GM23248 (cell line): ENCODE measurements around the gene CHRNB4. TPM values are rescaled to one million over a fixed set of nuclear protein-coding genes. Genes with fewer than 3 reads are reported as not detected.
A peak's percentile ranks its signal among the peaks of the same experiment; 100 is the strongest.

Experiments
- DNase-seq: peaks from one replicate; pipeline ENCODE4 v3.0.0-alpha.2; 2015
- H2AFZ ChIP-seq: fragments of 200-600 bp; sonication (generic); 2 replicates; pipeline ENCODE4 v1.6.1; 2016; ENCODE audit warnings: antibody characterized with exemption
- H3F3A ChIP-seq: fragments of 200-600 bp; sonication (generic); 2 replicates; pipeline ENCODE4 v1.6.1; 2016; ENCODE audit warnings: mild to moderate bottlenecking, antibody characterized with exemption, mixed run types; ENCODE audit not compliant: insufficient read depth
- H3K27ac ChIP-seq: fragments of 200-600 bp; sonication (generic); 2 replicates; pipeline ENCODE4 v1.5.1; 2016; ENCODE audit warnings: mild to moderate bottlenecking
- H3K27me3 ChIP-seq: fragments of 200-600 bp; sonication (generic); replicated peaks from 2 replicates; pipeline ENCODE4 v1.6.1; 2016; ENCODE audit warnings: mild to moderate bottlenecking; ENCODE audit not compliant: insufficient read depth
- H3K36me3 ChIP-seq: fragments of 200-600 bp; sonication (generic); 2 replicates; pipeline ENCODE4 v1.6.1; 2016; ENCODE audit warnings: low read depth, mild to moderate bottlenecking
- H3K4me1 ChIP-seq: fragments of 200-600 bp; sonication (generic); 2 replicates; pipeline ENCODE4 v1.6.1; 2016; ENCODE audit warnings: mild to moderate bottlenecking; ENCODE audit not compliant: insufficient read depth
- H3K4me2 ChIP-seq: fragments of 200-600 bp; sonication (generic); one replicate; pipeline ENCODE4 v1.6.1; 2016; ENCODE audit warnings: mild to moderate bottlenecking; ENCODE audit not compliant: unreplicated experiment
- H3K4me3 ChIP-seq: fragments of 200-600 bp; sonication (generic); 2 replicates; pipeline ENCODE4 v1.5.1; 2016; ENCODE audit warnings: mild to moderate bottlenecking
- H3K79me2 ChIP-seq: fragments of 200-600 bp; sonication (generic); 2 replicates; pipeline ENCODE4 v1.6.1; 2016; ENCODE audit warnings: mild to moderate bottlenecking; ENCODE audit not compliant: insufficient read depth
- H3K9ac ChIP-seq: fragments of 200-600 bp; sonication (generic); 2 replicates; pipeline ENCODE4 v1.6.1; 2016; ENCODE audit warnings: mild to moderate bottlenecking
- H3K9me2 ChIP-seq: fragments of 200-600 bp; sonication (generic); 2 replicates; pipeline ENCODE4 v1.6.1; 2016; ENCODE audit warnings: mixed run types, mild to moderate bottlenecking, moderate library complexity; ENCODE audit not compliant: insufficient read depth
- H3K9me3 ChIP-seq: fragments of 200-600 bp; sonication (generic); one replicate; pipeline ENCODE4 v1.6.1; 2017; ENCODE audit warnings: low read depth
- H4K20me1 ChIP-seq: fragments of 200-600 bp; sonication (generic); 2 replicates; pipeline ENCODE4 v1.6.0; 2016; ENCODE audit not compliant: insufficient read depth
- EZH2 ChIP-seq: fragments of 200-600 bp; sonication (generic); IDR thresholded peaks from 2 replicates; pipeline ENCODE4 v1.6.1; 2018; ENCODE audit warnings: antibody characterized with exemption, mild to moderate bottlenecking; ENCODE audit not compliant: insufficient read depth, poor library complexity, severe bottlenecking
- EZH2phosphoT487 ChIP-seq: fragments of 200-600 bp; sonication (generic); IDR thresholded peaks from 2 replicates; pipeline ENCODE4 v1.6.1; 2018; ENCODE audit warnings: antibody characterized with exemption, moderate library complexity, mild to moderate bottlenecking, low read depth; ENCODE audit not compliant: insufficient read depth
- WGBS, 2 experiments: methylation state at CpG; one replicate each; pipeline ENCODE4 v1.1.6; 2015 to 2017; ENCODE audit warnings: low lambda C conversion rate in 2 of 2, low coverage in 1 of 2; ENCODE audit errors: missing lambda C conversion rate in 2 of 2; 5-methylcytosine and 5-hydroxymethylcytosine counted together
- in situ Hi-C: fragments of 300-500 bp; cut with MboI; formaldehyde crosslinking; loops from 2 replicates; pipeline ENCODE4 v1.15.0; 2020
- polyA plus RNA-seq: library from polyadenylated mRNA; unstranded; fragments of >200 nt; fragmentation: Nextera tagmentation; extraction: Ambion mirVana; gene quantifications from 2 replicates; pipeline ENCODE4 v1.2.1, GENCODE V29; 2016
- total RNA-seq: library from RNA; depleted of rRNA; stranded (reverse); fragments of >200 nt; shearing (Covaris generic); gene quantifications from 2 replicates; pipeline ENCODE4 v1.2.3, GENCODE V29; 2014; rRNA removed

The CHRNB4 gene, protein sequence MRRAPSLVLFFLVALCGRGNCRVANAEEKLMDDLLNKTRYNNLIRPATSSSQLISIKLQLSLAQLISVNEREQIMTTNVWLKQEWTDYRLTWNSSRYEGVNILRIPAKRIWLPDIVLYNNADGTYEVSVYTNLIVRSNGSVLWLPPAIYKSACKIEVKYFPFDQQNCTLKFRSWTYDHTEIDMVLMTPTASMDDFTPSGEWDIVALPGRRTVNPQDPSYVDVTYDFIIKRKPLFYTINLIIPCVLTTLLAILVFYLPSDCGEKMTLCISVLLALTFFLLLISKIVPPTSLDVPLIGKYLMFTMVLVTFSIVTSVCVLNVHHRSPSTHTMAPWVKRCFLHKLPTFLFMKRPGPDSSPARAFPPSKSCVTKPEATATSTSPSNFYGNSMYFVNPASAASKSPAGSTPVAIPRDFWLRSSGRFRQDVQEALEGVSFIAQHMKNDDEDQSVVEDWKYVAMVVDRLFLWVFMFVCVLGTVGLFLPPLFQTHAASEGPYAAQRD
- not detected in 2 replicates for total RNA-seq
- polyA plus RNA-seq = not detected in 2 replicates

DNA sequence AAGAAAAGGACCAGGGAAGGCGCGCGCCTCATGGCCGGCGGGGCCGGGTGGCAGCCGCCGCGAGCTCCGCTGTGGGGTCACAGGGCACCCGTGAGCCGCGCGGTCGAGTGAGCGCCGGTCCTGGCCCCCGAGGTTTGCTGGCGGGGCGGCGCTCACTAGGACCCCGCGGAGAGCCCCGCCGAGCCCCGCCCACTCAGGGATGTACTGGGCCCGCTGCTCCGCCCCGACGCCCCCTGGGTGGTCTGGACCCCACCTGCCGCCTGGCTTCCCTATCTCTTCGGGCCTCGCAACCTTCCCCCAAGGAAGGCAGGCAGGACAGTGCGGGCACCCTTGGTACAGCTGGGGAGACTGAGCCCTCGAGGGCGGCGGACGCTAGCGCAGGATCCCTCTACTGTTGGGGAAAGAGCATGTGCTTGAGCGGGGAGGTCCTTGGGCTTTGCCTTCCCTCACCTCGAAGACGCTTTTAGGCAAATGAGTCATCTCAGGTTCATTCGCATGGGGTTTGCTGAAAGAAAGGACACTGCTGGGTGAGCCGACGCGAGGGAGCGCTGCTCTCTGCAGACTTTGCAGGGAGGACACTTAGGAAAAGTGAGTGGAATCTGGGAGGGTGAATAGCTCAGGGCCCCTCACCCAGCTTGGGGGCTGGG is at the start of gene CHRNB4:
TSS of gene CHRNB4 (minus strand) at position 109 of the 647 bp plus-strand sequence. CDS start at position 32, 77 bp downstream.
- no peaks in the 10 kb centered on the region for H3F3A ChIP-seq
- H3K79me2 ChIP-seq = no peaks in the 10 kb centered on the region
- no peak within 1 kb of the TSS; the same call in 1 of the 2 replicates for H2AFZ ChIP-seq
- WGBS, 2 experiments = 28% methylated on average over 29 to 40 of the region's 47 CpGs
- H3K9me3 ChIP-seq = no peaks in the 10 kb centered on the region
- no peak within 1 kb of the TSS for H3K4me2 ChIP-seq
- no peaks in the 10 kb centered on the region for H3K36me3 ChIP-seq
- no peak within 1 kb of the TSS for H3K27ac ChIP-seq
- H4K20me1 ChIP-seq = no peaks in the 10 kb centered on the region
- no peaks in the 10 kb centered on the region for H3K9me2 ChIP-seq
- H3K27me3 ChIP-seq = peaks cover 14% of the 10 kb centered on the region
- H3K4me1 ChIP-seq = no peaks in the 10 kb centered on the region
- TF ChIP-seq EZH2phosphoT487 (no peak), EZH2 (no peak)
- H3K4me3 ChIP-seq = peak within 1 kb of the TSS; percentile 31; the same call in 1 of the 2 replicates
- DNase-seq = peak; percentile 10
- no peak within 1 kb of the TSS for H3K9ac ChIP-seq
- in situ Hi-C loops = no loop called here

DNA sequence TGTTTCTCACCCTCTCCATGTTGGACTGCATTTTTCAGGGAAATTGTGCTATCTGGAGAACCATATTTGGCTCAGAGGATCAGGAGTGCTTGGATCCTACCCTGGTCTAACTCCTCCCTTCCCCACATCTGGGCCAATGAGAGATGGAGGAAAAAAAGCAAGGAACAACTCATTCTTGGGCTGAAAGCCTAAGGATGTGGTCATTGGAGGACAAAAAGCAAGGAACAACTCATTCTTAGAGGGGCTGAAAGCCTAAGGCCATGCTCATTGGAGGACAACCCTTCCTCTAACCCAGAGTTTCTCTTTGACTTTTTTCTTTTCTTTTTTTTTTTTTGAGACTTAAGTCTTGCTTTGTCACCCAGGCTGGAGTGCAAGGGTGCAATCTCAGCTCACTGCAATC is 48.6 kb upstream of the CHRNB4 start:
- Histone ChIP-seq H3K9me3 (no peaks in the 10 kb centered on the region), H3K27me3 (peaks cover 22% of the 10 kb centered on the region), H3K36me3 (no peaks in the 10 kb centered on the region), H3K9me2 (no peaks in the 10 kb centered on the region), H3K4me2 (no peak overlapping the region), H3K4me3 (no peak overlapping the region), H4K20me1 (no peaks in the 10 kb centered on the region), H3F3A (no peaks in the 10 kb centered on the region), H3K27ac (no peak overlapping the region), H3K4me1 (no peaks in the 10 kb centered on the region), H2AFZ (no peak overlapping the region), H3K9ac (no peak overlapping the region), H3K79me2 (no peaks in the 10 kb centered on the region)
- peak; percentile 4 for DNase-seq
- TF ChIP-seq EZH2phosphoT487 (no peak), EZH2 (no peak)
- in situ Hi-C loops = no loop called here

DNA sequence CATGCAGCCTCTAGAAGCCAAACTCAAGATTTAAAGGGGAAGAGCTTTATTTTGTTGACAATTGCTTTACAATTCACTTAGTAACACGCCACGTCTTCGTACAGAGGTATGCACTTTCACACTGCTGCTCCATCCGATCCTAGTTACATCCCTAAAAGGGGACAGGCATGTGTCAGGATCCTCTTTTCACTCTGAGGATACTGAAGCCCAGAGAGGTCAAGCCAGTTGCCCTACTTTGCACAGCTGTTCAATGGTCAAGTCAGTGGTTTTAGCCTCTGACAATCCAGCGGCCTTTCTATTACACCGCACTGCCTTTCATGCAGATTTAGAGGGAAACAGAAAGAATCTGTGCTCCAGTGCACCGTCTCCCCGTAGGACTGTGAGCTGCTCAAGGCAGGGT is 44.9 kb upstream of the CHRNB4 start:
- WGBS, 2 experiments = 70 to 71% methylated on average over 8 of the region's 8 CpGs
- H3K4me2 ChIP-seq = no peak overlapping the region
- H4K20me1 ChIP-seq = no peaks in the 10 kb centered on the region
- H3K9me3 ChIP-seq = no peaks in the 10 kb centered on the region
- no peaks in the 10 kb centered on the region for H3F3A ChIP-seq
- H3K9me2 ChIP-seq = no peaks in the 10 kb centered on the region
- in situ Hi-C loops = no loop called here
- no peak for DNase-seq
- H3K4me1 ChIP-seq = no peaks in the 10 kb centered on the region
- TF ChIP-seq EZH2 (no peak), EZH2phosphoT487 (no peak)
- H3K27me3 ChIP-seq = peaks cover 22% of the 10 kb centered on the region
- H2AFZ ChIP-seq = no peak overlapping the region
- H3K9ac ChIP-seq = no peak overlapping the region
- H3K4me3 ChIP-seq = no peak overlapping the region
- H3K27ac ChIP-seq = no peak overlapping the region
- no peaks in the 10 kb centered on the region for H3K79me2 ChIP-seq
- H3K36me3 ChIP-seq = no peaks in the 10 kb centered on the region

DNA sequence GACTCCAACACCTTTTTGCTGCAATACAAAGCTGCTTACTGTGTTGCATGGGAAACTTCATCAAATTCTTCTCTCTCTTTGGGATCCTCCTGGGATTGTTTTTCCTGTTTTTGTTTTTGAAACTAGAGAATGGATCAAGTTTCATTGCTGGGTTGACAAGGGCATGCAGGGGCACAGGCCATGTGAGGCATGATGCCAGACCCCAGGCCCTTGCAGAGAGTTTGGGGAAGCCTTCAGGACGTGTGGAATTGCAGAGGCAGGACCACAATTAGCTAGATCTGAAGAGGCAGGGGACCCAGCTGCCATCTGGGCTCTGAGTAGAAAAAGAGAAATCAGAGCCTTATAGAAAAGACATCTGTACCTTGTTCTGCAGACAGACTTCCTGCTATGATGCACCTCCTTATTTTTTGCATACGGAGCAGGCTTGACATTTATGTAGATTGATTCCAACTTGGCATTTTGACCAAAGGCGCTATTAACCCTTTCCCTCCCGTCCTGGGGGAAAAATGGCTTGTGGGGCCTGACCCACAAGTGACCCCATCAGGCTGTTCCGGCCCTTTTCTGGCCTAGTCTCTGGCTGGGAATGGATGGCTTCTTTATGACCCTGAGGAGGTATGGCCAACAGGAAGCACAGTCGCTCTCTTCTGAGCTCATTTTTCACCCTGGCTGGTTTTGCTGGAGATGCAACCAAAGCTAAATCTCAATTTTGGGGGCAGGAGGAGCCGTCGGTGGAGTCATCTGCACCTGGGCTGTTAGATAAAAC is 44.3 kb upstream of the CHRNB4 start:
- H3K4me3 ChIP-seq = no peak overlapping the region
- H3K9ac ChIP-seq = no peak overlapping the region
- H3F3A ChIP-seq = no peaks in the 10 kb centered on the region
- no peaks in the 10 kb centered on the region for H3K9me2 ChIP-seq
- H3K27ac ChIP-seq = no peak overlapping the region
- no peak overlapping the region for H3K4me2 ChIP-seq
- H4K20me1 ChIP-seq = no peaks in the 10 kb centered on the region
- H3K27me3 ChIP-seq = peaks cover 22% of the 10 kb centered on the region
- H3K79me2 ChIP-seq = no peaks in the 10 kb centered on the region
- H3K9me3 ChIP-seq = no peaks in the 10 kb centered on the region
- 23 to 32% methylated on average over 8 of the region's 8 CpGs for whole genome bisulfite sequencing, 2 experiments
- in situ Hi-C loops = no loop called here
- H2AFZ ChIP-seq = no peak overlapping the region
- no peak for DNase-seq
- TF ChIP-seq EZH2phosphoT487 (no peak), EZH2 (no peak)
- H3K4me1 ChIP-seq = no peaks in the 10 kb centered on the region
- H3K36me3 ChIP-seq = no peaks in the 10 kb centered on the region
